OCI-LY1 (cell line): ENCODE results near the gene RIPOR2.

Experiments
- CTCF ChIP-seq: fragments of 200-600 bp; sonication (generic), shearing (Covaris generic); IDR thresholded peaks from 2 replicates; pipeline ENCODE4 v1.5.1; 2017; ENCODE audit warnings: mild to moderate bottlenecking, antibody characterized with exemption, low read length, moderate library complexity, mixed read lengths
- EZH2 ChIP-seq: fragments of 200-600 bp; sonication (generic), shearing (Covaris generic); IDR thresholded peaks from 2 replicates; pipeline ENCODE4 v1.8.0; 2017; ENCODE audit warnings: borderline replicate concordance, mixed run types, mild to moderate bottlenecking, antibody characterized with exemption, low read length, moderate library complexity, mixed read lengths

GRCh38 chr6:24867104-24867703 lies 68.6 kb downstream of the RIPOR2 start:
- TF ChIP-seq CTCF (no peak), EZH2 (no peak)
